KMS-11 (cell line): Measurements from ENCODE around the gene IRF4.

Experiments used
- H2AFZ ChIP-seq: fragments of 200-600 bp; sonication (generic); 2 replicates; pipeline ENCODE4 v1.6.1; 2016; ENCODE audit warnings: antibody characterized with exemption, mixed run types, low read depth
- H3K27ac ChIP-seq: fragments of 200-600 bp; sonication (generic); 2 replicates; pipeline ENCODE4 v1.6.1; 2016; ENCODE audit warnings: mild to moderate bottlenecking, mixed run types
- H3K27me3 ChIP-seq: fragments of 200-600 bp; sonication (generic); 2 replicates; pipeline ENCODE4 v1.6.1; 2017; ENCODE audit warnings: mild to moderate bottlenecking, low read depth, mixed run types, moderate library complexity; ENCODE audit not compliant: insufficient read depth
- H3K36me3 ChIP-seq: fragments of 200-600 bp; sonication (generic); 2 replicates; pipeline ENCODE4 v1.6.1; 2017; ENCODE audit warnings: mild to moderate bottlenecking, mixed run types; ENCODE audit not compliant: insufficient read depth
- H3K4me1 ChIP-seq: fragments of 200-600 bp; sonication (generic); 2 replicates; pipeline ENCODE4 v1.6.1; 2016; ENCODE audit warnings: mild to moderate bottlenecking, low read depth, mixed run types; ENCODE audit not compliant: poor library complexity, severe bottlenecking
- H3K4me2 ChIP-seq: fragments of 200-600 bp; sonication (generic); 2 replicates; pipeline ENCODE4 v1.7.0; 2016; ENCODE audit warnings: mild to moderate bottlenecking, mixed run types
- H3K4me3 ChIP-seq: fragments of 200-600 bp; sonication (generic); IDR thresholded peaks from 2 replicates; pipeline ENCODE4 v1.6.1; 2017; ENCODE audit warnings: low read depth, low read length, mixed read lengths; ENCODE audit not compliant: insufficient read depth
- H3K79me2 ChIP-seq: fragments of 200-600 bp; sonication (generic); 2 replicates; pipeline ENCODE4 v1.6.1; 2016; ENCODE audit warnings: low read depth, mixed run types; ENCODE audit not compliant: insufficient read depth
- H3K9ac ChIP-seq: fragments of 200-600 bp; sonication (generic); 2 replicates; pipeline ENCODE4 v1.6.1; 2016; ENCODE audit warnings: mild to moderate bottlenecking, mixed run types
- H4K20me1 ChIP-seq: fragments of 200-600 bp; sonication (generic); 2 replicates; pipeline ENCODE4 v1.6.1; 2016; ENCODE audit warnings: mild to moderate bottlenecking, mixed run types; ENCODE audit not compliant: insufficient read depth
- CTCF ChIP-seq: fragments of 200-600 bp; sonication (generic); conservative IDR thresholded peaks from 2 replicates; pipeline ENCODE4 v1.6.1; 2017; ENCODE audit warnings: low read depth, mild to moderate bottlenecking, antibody characterized with exemption, low read length, moderate library complexity, mixed read lengths

IRF4 gene

GRCh38 chr6:409370-409972 is 17.9 kb downstream of the IRF4 start:
- Histone ChIP-seq H3K4me1 (peaks cover 15% of the 10 kb centered on the region), H3K27ac (peak overlapping the region; percentile 12; the same call in 1 of the 2 replicates), H3K79me2 (peaks cover 21% of the 10 kb centered on the region; the same call in 1 of the 2 replicates), H4K20me1 (peaks cover 20% of the 10 kb centered on the region; the same call in 1 of the 2 replicates), H3K36me3 (peaks cover 27% of the 10 kb centered on the region; the same call in 1 of the 2 replicates), H3K9ac (no peak overlapping the region), H3K4me2 (no peak overlapping the region), H3K4me3 (no peak overlapping the region), H3K27me3 (no peaks in the 10 kb centered on the region), H2AFZ (no peak overlapping the region)
- no peak for TF ChIP-seq CTCF

GRCh38 chr6:410555-411395 is 19.2 kb downstream of the IRF4 start:
- Histone ChIP-seq H3K27ac (peak overlapping the region; percentile 32; the same call in 1 of the 2 replicates), H3K4me2 (no peak overlapping the region)

DNA sequence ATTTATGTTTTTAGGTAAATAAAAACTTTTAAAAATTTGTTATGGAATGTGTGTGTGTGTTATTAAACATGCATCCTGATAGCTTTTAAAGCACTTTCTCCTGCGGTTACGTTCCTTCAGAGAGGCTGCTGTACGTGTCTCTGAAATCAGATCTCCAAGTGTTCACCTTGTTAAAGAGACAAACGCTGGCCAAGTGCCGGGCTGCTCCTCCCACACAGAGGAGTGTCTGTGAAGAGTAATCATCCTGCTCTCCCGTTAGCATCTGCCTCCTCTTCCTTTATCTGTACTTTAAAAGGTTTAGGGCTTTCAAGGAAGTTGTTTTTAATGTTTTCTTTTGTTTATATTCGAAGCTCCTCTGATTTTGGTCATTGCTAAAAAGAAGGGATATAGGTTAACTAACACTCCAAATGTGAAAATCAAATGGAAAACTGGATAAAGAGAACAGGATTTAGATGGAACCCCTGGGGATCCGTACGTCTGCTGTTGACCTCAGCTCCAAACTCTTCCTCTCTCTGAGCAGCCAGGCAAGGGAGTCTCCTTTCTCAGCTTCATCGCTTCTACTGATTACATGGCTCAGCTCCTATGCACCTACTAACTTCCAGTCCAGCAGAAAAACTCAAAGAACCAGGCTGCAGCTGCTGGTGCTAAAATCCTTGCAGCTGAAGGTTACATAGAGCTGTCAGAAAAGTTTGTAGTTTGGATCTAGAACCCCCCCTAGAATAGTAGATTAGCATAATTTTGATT is 20.0 kb downstream of the IRF4 start:
- Histone ChIP-seq H2AFZ (no peak overlapping the region), H3K27ac (peak overlapping the region; percentile 32; the same call in 1 of the 2 replicates), H3K4me1 (peaks cover 24% of the 10 kb centered on the region), H3K4me3 (no peak overlapping the region), H3K36me3 (peaks cover 17% of the 10 kb centered on the region; the same call in 1 of the 2 replicates), H4K20me1 (peaks cover 10% of the 10 kb centered on the region; the same call in 1 of the 2 replicates), H3K4me2 (no peak overlapping the region), H3K9ac (no peak overlapping the region), H3K79me2 (0 out of 2 replicates have a peak, but pooled peaks cover 4% of the 10 kb centered on the region), H3K27me3 (no peaks in the 10 kb centered on the region)
- TF ChIP-seq CTCF, result no peak

More at GRCh38 chr6:410555-411395, 19.2 kb downstream of the IRF4 start:
- Histone ChIP-seq H3K4me1 (peaks cover 19% of the 10 kb centered on the region), H3K4me3 (no peak overlapping the region), H3K79me2 (peaks cover 8% of the 10 kb centered on the region; the same call in 1 of the 2 replicates), H2AFZ (no peak overlapping the region), H3K27me3 (no peaks in the 10 kb centered on the region), H3K9ac (no peak overlapping the region), H3K36me3 (peaks cover 19% of the 10 kb centered on the region; the same call in 1 of the 2 replicates), H4K20me1 (peaks cover 13% of the 10 kb centered on the region; the same call in 1 of the 2 replicates)
- TF ChIP-seq CTCF, result no peak
